ENCODE data around the gene ABCA2.

Gene ABCA2

GRCh38 chr9:136996361-136997292, 31.4 kb downstream of the ABCA2 start, which contains the start of gene CLIC3:
TSS of gene CLIC3 (minus strand) at chr9:136996568. CDS start at chr9:136996543, 25 bp downstream.
- no peak for DNase-seq

GRCh38 chr9:136995772-136996311, 32.2 kb downstream of the ABCA2 start:
- no peak for DNase-seq

GRCh38 chr9:136995362-136995761, 32.7 kb downstream of the ABCA2 start:
- DNase-seq: no peak

GRCh38 chr9:136994888-136995230, 33.2 kb downstream of the ABCA2 start:
- no peak for DNase-seq

- DNase-seq: no peak
Measured at GRCh38 chr9:136994180-136994887, 33.7 kb downstream of the ABCA2 start.

GRCh38 chr9:136992819-136993369, 35.1 kb downstream of the ABCA2 start:
- DNase-seq: no peak

- DNase-seq: peak; percentile 30
Measured at GRCh38 chr9:136991993-136992818, 35.8 kb downstream of the ABCA2 start, which contains the start of gene PAXX. TSS of gene PAXX (plus strand) at chr9:136992422. CDS start at chr9:136992444, 22 bp downstream.

- no peak for DNase-seq
Measured at GRCh38 chr9:136990242-136990911, 37.7 kb downstream of the ABCA2 start.

GRCh38 chr9:136988872-136989271, 39.2 kb downstream of the ABCA2 start:
- DNase-seq: no peak

- DNase-seq: no peak
Measured at GRCh38 chr9:136985853-136986252, 42.2 kb downstream of the ABCA2 start.

GRCh38 chr9:136985027-136985602, 42.9 kb downstream of the ABCA2 start:
- no peak for DNase-seq

GRCh38 chr9:136984464-136985026, 43.5 kb downstream of the ABCA2 start:
- no peak for DNase-seq

GRCh38 chr9:136983656-136984314, 44.3 kb downstream of the ABCA2 start:
- DNase-seq: no peak

GRCh38 chr9:136983167-136983566, 44.9 kb downstream of the ABCA2 start:
- no peak for DNase-seq

- no peak for DNase-seq
Measured at GRCh38 chr9:136982232-136983051, 45.6 kb downstream of the ABCA2 start, which contains the start of gene LCNL1. TSS of gene LCNL1 (plus strand) at chr9:136982993. CDS start at chr9:136983587, 594 bp downstream.

- no peak for DNase-seq
Measured at GRCh38 chr9:136981588-136982231, 46.3 kb downstream of the ABCA2 start.

- no peak for DNase-seq
Measured at GRCh38 chr9:136980669-136981478, 47.2 kb downstream of the ABCA2 start.

Measured in NCI-H2227 treated with DMSO at 0.1 percent for 48 hours (cell line).